Aorta (tissue), 4 donors: Measurements from ENCODE around the gene ZNF28. TPM values are rescaled to one million over a fixed set of nuclear protein-coding genes. Genes with fewer than 3 reads are reported as not detected.

ENCODE experiments used
- polyA plus RNA-seq, 2 donors: library from polyadenylated mRNA; stranded (reverse); fragments of 200-250 nt; gene quantifications; one replicate each; pipeline ENCODE4 v1.2.3, GENCODE V29; 2013
- total RNA-seq, 2 donors: library from RNA; stranded (reverse); fragmentation: NEBNext Ultra II Directional; extraction: Animal tissue kit (Norgen Biotek cat#: 25700); gene quantifications; one replicate each; pipeline ENCODE4 v1.2.1, GENCODE V29; 2021
- donor health status: healthy with polysubstance abuse.
- donor health status: Bipolar disorder and iron deficiency.
- donor health status: DM: no; HTN: no; CAD: no.
- donor health status: DM: yes; HTN: yes; CAD: no.

The ZNF28 gene
- total and polyA plus RNA-seq, 4 donors, result 1.3 to 14.0 (median 9.9) TPM

Other genes starting within 250 kb of the ZNF28 start
- gene ZNF83, start 183.3 kb downstream of the ZNF28 start, total RNA-seq, result 10 to 100 TPM; 51.3 to 78.7 TPM
- 100 to 1,000 TPM in 1 of 2 donors, 10 to 100 TPM in 1; 38.4 to 144 TPM for gene ZNF83, start 183.3 kb downstream of the ZNF28 start, polyA plus RNA-seq
- gene ZNF611, start 86.6 kb downstream of the ZNF28 start, total RNA-seq, result 10 to 100 TPM; 20.9 to 28.5 TPM
- gene ZNF611, start 86.6 kb downstream of the ZNF28 start, polyA plus RNA-seq, result 1 to 10 TPM; 1.5 to 2.7 TPM
- gene ZNF600, start 34.8 kb downstream of the ZNF28 start, total RNA-seq, result 10 to 100 TPM; 12.6 to 14.4 TPM
- 10 to 100 TPM in 1 of 2 donors, 1 to 10 TPM in 1; 1.1 to 14.8 TPM for gene ZNF600, start 34.8 kb downstream of the ZNF28 start, polyA plus RNA-seq
- gene ZNF468, start 36.0 kb upstream of the ZNF28 start, total RNA-seq, result 10 to 100 TPM; 10.5 to 13.4 TPM
- gene ZNF468, start 36.0 kb upstream of the ZNF28 start, polyA plus RNA-seq, result 10 to 100 TPM in 1 of 2 donors, 1 to 10 TPM in 1; 7.9 to 12.1 TPM
- 10 to 100 TPM in 1 of 2 donors, 1 to 10 TPM in 1; 6.6 to 11.7 TPM for gene ZNF320, start 76.0 kb upstream of the ZNF28 start, total RNA-seq
- gene ZNF320, start 76.0 kb upstream of the ZNF28 start, polyA plus RNA-seq, result 1 to 10 TPM in 1 of 2 donors, not detected in 1; 8.6 TPM
- 1 to 10 TPM; 4.2 to 5.0 TPM for gene ZNF888, start 101.8 kb upstream of the ZNF28 start, total RNA-seq
- 1 to 10 TPM; 1.1 to 1.5 TPM for gene ZNF888, start 101.8 kb upstream of the ZNF28 start, polyA plus RNA-seq
- gene ZNF816, start 141.2 kb upstream of the ZNF28 start, total RNA-seq, result 10 to 100 TPM in 1 of 2 donors, 1 to 10 TPM in 1; 5.4 to 11.4 TPM
- 1 to 10 TPM; 4.5 to 4.9 TPM for gene ZNF816, start 141.2 kb upstream of the ZNF28 start, polyA plus RNA-seq
- gene ERVV-1, start 192.3 kb upstream of the ZNF28 start, total RNA-seq, result not detected
- not detected for gene ERVV-1, start 192.3 kb upstream of the ZNF28 start, polyA plus RNA-seq
- not detected for gene ERVV-2, start 223.1 kb upstream of the ZNF28 start, total RNA-seq
- not detected for gene ERVV-2, start 223.1 kb upstream of the ZNF28 start, polyA plus RNA-seq